HG03280 (cell line): ENCODE data around the gene FAF1.

Experiments used
- ATAC-seq: cut with Tn5 transposase; IDR thresholded peaks from one replicate; pipeline ENCODE4 v1.9.1; 2021; ENCODE audit warnings: mild to moderate bottlenecking, moderate library complexity; ENCODE audit not compliant: unreplicated experiment

FAF1 gene

GRCh38 chr1:50705699-50706098 lies 254.4 kb downstream of the FAF1 start:
- ATAC-seq, result no peak

GRCh38 chr1:50705041-50705440 lies 255.0 kb downstream of the FAF1 start:
- ATAC-seq, result no peak

GRCh38 chr1:50704126-50704525 lies 255.9 kb downstream of the FAF1 start:
- ATAC-seq, result no peak

GRCh38 chr1:50703240-50703639 lies 256.8 kb downstream of the FAF1 start:
- ATAC-seq, result no peak

GRCh38 chr1:50702395-50702794 lies 257.7 kb downstream of the FAF1 start:
- ATAC-seq, result no peak

- ATAC-seq, result no peak
Observed at GRCh38 chr1:50701706-50702317, 258.3 kb downstream of the FAF1 start.

- no peak for ATAC-seq
Observed at GRCh38 chr1:50700621-50701020, 259.4 kb downstream of the FAF1 start.

GRCh38 chr1:50700214-50700613 lies 259.9 kb downstream of the FAF1 start:
- ATAC-seq, result no peak

- no peak for ATAC-seq
Observed at GRCh38 chr1:50699795-50700194, 260.3 kb downstream of the FAF1 start.

GRCh38 chr1:50697440-50698421 lies 262.3 kb downstream of the FAF1 start:
- no peak for ATAC-seq

GRCh38 chr1:50693829-50694228 lies 266.2 kb downstream of the FAF1 start:
- no peak for ATAC-seq

GRCh38 chr1:50684185-50684584 lies 275.9 kb downstream of the FAF1 start:
- ATAC-seq, result no peak

- ATAC-seq, result no peak
Observed at GRCh38 chr1:50681931-50682330, 278.1 kb downstream of the FAF1 start.

- ATAC-seq, result no peak
Observed at GRCh38 chr1:50667710-50668356, 292.2 kb downstream of the FAF1 start.

GRCh38 chr1:50667272-50667671 lies 292.8 kb downstream of the FAF1 start:
- no peak for ATAC-seq

GRCh38 chr1:50666849-50667248 lies 293.2 kb downstream of the FAF1 start:
- no peak for ATAC-seq

GRCh38 chr1:50665413-50665812 lies 294.7 kb downstream of the FAF1 start:
- no peak for ATAC-seq

GRCh38 chr1:50661626-50662025 lies 298.4 kb downstream of the FAF1 start:
- ATAC-seq, result no peak

GRCh38 chr1:50659107-50659662 lies 300.9 kb downstream of the FAF1 start:
- no peak for ATAC-seq

GRCh38 chr1:50658459-50659076 lies 301.5 kb downstream of the FAF1 start:
- no peak for ATAC-seq

GRCh38 chr1:50656931-50657330 lies 303.1 kb downstream of the FAF1 start:
- ATAC-seq, result no peak
